LHCN-M2 (cell line): ENCODE data around the gene AGFG1. TPM values are rescaled to one million over a fixed set of nuclear protein-coding genes. Genes with fewer than 3 reads are reported as not detected.
A peak's percentile ranks its signal among the peaks of the same experiment; 100 is the strongest.
"Not testable (repeated sequence)": the region's sequence is repeated elsewhere in the genome, so short reads cannot be mapped to it uniquely, and the experiment has no call there.

Experiments
- DNase-seq: peaks from one replicate; pipeline ENCODE4 v3.0.0-alpha.2; 2012; ENCODE audit warnings: low read depth
- total RNA-seq: library from RNA; depleted of rRNA; stranded (reverse); fragments of >200 nt; gene quantifications from 2 replicates; pipeline ENCODE4 v1.2.3, GENCODE V29; 2014

The AGFG1 gene
- total RNA-seq, 1 experiment from 2014 or later: 97.9 TPM

DNA sequence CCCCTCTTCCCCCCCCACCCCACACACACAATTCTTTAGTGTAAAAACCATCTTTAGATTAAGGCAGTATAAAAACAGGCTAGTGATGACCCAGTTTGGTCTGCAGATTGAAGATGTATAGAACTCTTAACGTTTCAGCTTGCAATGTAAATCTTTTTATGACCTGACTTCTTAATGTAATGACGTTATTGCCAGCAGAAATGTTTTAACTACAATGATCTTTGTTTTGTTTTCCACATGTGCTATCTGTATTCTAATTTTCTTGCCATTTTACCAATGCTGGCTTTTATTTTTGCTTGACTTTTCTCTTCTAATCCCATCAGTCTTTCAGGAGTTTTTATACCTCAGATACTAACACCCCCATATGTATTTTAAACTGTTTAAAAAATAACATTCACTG, 25.2 kb downstream of the AGFG1 start:
- no peak for DNase-seq

DNA sequence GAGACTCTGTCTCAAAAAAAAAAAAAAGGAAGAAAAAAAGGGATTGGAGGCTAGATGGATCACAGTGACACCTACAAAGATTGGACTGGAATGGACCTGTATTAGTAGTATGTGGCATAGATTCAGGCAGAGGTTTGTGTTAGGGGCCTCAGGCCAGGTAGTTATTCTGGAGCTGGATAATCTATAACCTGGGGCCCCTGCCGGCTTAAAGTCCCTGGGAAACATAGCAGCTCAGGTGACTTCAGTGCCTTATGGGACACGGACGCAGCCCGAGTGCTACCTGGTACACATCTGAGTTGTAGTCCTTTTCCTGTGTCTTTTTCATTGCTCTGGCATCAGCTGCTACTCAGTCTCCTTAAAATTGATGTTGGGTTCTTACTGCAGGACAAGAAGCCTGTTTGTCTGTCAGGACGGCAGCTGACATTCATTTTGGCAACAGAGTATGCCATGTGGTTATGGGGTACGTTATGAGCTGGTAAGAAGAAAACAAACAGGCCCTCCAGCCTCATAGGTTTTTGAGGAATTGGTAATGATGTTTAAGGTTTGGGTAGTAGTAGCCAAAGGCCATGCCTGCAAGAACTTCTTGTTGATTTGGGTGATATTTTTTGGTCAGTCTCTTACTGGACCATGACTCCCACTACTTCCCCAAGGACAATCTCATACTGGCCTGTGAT, 27.8 kb downstream of the AGFG1 start:
- no peak for DNase-seq

DNA sequence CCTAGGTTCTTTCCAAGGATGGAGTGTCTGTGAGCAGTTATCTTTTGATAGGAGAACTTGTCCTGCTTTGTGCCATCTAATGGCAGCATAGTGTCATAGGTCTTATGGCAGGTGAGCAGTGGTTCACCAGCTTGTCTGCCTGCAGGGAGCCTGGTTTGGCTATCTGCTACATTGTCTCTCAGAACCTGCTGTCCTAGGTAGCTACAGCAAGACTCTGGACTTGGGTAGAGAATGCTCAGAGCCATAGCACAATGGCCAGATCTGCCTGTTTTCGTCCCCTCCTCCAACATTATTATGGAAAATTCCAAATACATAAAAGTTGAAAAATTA, 28.3 kb downstream of the AGFG1 start:
- no peak for DNase-seq

DNA sequence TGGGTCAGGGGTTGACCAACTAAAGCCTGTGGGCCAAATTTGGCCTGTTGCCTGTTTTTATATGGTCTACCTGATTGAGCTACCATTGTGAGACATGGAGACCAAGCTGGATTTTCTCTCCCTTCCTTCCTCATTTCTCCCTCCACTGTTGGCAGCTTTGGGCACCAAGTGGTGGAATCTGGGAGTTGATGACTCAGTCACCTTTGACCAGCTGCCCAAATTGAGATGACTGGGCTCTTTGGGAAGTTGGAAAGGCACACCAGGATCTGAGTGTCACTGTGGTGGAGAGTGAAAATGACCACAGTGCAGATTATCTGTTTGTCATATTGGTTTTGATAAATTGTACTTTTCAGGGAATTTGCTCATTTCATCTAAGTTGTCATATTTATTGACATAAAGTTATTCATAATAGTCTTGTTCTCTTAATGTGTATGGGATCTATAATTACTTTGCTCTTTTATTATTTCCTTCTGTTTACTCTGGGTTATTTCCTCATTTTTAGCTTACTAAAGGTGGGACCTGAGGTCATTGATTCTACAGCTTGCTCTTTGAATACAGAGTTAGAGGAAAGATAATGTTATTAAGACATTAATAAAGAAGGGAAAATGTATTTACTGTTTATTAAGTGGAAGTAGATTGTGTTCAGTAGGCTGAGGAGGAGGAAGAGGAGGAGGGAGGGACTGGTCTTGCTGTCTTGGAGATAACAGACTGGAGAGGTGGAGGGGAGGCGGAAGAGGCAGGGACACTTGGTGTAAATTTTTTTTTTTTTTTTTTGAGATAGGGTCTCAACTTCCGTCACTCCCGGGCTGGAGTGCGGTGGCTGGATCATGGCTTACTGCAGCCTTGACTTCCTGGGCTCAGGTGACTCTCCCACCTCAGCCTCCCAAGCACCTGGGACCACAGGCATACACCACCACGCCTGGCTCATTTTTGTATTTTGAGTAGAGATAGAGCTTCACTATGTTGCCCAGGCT, 31.8 kb downstream of the AGFG1 start:
- DNase-seq: peak; percentile 93

DNA sequence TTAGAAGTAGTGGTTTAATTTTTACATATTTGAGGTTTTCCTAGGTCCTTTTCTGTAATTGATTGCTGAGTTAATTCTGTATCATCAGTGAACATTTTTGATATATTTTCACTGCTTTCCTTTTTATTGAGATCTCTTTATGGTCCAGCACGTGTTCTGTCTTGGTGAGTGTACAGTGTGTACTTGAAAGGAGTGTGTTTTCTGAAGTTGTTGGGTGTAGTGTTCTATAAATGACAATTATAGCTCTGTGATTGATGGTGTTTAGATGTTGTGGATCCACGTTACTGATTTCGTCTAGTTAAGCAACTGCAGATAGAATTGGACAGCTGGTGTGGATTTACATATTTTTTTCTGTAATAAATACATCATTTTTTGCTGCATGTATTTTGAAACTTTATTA, 32.7 kb downstream of the AGFG1 start:
- DNase-seq: peak; percentile 58

DNA sequence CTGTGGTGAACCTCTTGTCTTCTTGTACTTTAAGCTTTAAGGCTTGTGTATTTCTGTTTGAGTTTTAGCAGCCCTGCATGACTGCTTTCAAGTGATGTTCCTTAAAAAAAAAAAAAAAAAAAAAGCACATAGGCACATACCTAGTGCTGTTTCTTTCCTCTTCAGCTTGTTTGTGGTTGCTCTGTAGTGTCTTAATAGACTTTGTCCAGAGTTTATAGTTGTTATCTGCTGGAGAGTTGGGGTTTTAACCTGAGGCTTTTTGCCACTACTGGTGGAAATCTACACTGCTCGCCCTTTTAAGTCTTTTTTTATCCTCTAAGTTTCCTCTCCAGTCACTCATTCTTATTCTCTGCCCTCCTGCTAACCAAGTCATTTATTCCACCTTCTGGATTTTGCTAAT, 34.5 kb downstream of the AGFG1 start:
- DNase-seq: no peak

DNA sequence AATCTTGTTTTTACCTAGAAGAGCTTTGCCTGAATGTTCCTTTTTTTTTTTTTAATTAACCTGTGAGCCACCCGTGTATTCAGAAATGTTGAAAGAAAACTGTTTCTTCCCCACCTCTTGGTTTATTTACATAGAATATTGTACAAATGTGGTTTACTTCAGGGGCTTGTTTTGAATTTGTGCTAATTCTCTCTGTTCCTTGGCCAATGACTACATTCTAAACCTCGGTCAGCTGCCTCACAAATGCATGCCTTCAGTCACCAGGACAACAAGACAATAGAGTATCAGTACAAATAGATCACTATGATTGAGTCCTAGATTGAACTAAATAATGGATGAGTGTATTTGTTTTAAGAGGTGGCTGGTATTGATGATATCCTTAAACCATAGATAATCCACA, 36.0 kb downstream of the AGFG1 start:
- peak; percentile 51 for DNase-seq

DNA sequence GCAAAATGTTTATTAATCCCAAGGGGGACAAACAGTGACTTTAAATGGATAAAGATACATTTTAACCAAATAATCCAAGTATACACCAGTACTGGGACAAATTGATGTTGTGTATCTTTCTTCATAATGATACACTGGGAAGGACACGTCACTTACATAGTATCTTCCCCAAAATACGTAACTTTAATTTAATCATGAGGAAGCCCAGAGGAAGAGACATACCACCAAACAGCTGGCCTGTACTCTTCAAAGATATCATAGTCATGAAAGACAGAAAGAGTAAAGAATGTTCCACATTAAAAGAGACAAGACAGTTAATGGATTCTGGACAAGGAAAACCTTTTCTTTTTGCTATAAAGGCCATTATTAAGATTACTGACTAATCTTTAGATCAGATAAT, 37.1 kb downstream of the AGFG1 start:
- DNase-seq: peak; percentile 68

DNA sequence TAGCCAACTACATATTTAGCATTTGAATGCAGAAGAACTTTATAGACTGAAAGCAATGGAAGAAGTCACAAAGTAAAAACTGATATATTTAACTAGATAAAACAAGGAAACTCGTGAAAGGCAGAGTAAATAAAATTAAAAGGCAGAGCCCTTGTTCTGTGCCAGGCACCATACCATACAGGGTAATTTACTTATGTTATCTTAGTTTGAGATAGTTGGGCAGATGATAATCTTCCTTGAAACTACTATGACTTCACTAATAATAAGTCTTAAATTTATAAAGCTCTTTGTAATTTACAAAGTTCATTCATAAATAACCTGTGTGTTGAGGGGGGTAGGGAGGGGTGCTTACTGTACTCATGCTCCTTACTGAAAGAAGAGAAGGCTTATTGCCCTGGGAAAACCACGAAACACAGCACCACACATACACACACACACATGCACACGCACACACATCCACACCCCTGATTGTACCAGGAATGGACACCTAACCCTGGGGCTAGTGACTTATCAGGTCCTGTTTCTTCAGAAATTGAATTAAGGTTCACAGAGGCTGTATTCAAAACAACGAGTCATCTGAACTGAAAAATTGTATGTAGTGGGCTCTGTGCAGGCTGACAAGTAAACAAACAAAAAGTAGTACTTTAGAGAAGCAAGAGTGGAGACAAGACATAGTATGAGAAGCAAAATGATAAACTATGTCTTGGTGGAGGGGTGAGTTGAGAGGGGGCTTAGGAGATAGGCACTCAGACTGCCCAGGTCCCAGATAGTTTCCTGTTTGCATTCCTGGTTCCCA, 38.1 kb downstream of the AGFG1 start:
- DNase-seq: peak; percentile 79

DNA sequence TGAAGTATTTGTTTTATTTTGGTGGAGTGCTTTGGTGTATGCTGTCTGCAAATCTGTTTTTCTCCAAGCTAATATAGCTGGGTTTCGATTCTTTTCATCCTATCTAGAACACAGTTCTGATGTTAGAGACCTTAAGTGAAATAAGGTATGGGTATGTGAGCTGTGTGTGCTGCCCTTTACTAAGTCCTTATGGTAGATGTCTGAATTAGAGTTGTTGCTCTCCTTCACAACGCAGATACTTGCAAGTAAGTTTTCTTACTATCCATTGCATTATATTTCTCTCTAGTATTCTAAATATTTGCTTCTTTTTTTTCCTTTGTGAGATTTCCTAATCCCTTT, 38.6 kb downstream of the AGFG1 start:
- DNase-seq: no peak

DNA sequence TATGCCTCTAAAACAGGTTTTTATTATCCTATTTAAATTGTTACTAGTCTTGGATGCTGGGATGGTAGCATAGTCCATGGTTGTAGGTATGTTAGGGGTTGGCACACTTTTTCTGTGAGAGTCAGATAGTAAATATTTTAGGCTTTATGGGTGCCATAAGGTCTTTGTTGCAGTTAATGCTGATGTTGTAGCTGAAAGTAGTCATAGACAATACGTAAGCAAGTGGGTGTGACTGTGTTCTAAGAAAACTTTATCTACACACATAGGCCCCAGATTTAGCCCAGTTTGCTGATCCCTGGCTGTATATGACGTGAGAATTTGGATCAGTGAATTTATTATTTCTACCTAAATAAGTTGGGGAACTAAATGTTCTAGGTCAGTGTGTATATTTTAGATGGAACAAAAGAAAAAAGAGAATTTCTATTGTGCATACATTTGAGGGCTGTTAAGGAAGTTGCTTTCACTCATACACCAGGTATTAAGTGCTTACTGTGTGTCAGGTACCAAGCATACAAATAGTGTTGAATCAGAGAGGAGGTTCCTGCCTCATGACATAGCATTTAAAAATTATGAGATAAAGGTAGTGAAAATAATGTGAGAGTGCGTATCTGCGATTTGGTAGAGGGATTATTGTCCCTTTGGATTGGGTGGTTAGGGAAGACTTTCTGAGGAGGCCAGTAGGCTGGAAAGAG, 39.4 kb downstream of the AGFG1 start:
- DNase-seq: no peak

DNA sequence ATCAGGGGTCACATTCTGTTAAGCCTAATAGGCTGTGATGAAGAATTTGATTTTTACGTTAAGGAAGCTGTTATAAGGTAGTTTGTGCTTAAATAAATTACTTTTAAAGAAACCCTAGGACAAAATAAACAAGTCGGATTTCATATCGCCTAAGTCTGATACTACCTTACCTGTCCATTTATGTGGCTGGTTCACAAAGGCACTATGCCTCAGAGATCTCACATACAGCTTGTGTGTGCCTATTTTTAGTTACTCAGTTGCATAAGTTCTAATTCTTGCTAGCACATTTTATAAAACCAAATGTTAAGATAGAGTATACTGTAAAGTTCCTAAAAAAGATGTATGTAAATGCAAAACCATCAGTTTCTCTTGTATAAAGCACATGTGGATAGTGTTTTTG, 40.0 kb downstream of the AGFG1 start:
- no peak for DNase-seq

DNA sequence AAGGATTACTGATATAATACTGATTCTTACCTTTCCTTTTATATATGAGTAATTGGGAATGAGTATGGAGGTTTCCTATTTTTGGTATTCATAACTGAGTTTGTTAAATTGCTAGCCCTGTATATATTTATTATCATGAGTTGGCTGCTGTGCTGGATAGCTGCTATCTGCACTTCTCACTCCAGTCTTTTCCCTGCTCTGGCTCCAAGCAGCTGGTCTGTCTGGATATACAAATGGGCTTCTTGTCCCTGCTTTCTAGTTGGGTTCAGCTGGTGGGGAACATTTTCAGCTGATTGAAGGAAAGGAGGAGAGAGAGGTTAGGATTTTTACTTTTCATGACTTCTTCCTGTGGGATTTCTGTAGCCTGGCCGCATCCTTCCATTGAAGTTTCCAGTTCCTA, 41.2 kb downstream of the AGFG1 start:
- no peak for DNase-seq

DNA sequence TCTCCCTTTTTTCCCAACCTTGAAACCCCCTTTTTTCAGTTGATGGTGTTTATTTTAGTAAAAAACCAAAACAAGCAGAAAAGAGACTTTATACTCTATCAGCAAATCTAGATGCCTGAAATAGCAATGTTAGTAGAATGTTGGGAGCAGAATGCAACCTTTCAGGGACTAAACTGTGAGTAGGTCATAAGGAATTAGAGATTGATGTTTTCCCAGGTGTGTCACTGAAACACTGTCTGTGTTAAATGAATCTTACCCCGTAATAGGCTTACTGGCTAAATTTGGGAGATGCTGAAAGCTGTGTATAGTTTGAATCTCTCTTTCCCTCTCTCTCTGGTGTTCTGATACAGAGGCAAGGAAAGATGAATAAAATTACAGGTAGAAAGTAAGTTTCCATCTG, 43.8 kb downstream of the AGFG1 start:
- DNase-seq: no peak

DNA sequence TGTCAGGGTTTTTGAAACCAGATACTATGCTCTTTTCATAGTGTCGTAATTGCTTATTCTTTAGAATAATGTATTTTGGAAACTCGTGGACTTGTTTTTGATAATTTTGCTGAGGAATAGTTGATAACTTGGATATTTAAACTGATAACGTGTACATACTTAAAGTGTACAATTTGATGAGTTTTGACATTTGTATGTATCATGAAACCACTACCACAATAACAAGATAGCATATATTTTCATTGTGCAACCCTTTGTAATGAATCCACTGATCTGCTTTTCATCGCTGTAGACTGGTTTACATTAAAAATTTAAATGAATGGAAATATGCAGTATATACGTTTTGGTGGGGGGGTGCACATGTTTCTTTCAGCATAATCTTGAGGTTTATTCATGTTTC, 45.8 kb downstream of the AGFG1 start:
- no peak for DNase-seq

DNA sequence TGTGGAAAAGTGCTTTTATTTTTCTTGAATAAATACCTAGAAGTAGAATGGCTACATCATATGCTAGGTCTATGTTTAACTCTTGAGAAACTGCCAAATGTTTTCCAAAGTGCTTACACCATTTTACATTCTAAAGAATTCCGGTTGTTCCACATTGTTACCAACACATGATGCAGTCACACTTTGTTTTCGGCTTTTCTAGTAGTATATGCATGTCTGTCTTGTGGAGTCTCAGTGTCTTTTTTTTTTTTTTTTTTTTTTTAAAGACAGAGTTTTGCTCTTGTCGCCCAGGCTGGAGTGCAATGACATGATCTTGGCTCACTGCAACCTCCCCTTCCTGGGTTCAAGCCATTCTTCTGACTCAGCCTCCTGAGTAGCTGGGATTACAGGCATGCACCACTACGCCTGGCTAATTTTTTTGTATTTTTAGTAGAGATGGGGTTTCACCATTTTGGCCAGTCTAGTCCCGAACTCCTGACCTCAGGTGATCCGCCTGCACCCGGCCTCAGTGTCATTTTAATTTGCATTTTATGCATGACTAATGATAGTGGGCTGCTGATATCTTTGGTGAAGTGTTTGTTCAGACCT, 46.4 kb downstream of the AGFG1 start:
- DNase-seq: peak; percentile 39

DNA sequence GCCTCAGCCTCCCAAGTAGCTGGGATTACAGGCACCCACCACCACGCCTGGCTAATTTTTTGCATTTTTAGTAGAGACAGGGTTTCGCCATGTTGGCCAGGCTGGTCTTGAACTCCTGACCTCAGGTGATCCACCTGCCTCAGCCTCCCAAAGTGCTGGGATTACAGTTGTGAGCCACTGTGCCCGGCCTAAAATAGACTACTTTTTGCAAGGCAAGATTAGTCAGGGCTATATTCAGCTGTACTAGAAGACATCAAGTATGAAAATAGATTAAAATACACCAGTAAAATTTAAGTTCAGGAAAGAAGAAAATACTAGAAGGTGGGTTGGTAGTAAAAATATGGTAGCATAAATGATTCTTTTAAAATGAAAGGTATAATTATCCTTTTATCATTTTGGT, 49.2 kb downstream of the AGFG1 start:
- DNase-seq: not testable (repeated sequence)

DNA sequence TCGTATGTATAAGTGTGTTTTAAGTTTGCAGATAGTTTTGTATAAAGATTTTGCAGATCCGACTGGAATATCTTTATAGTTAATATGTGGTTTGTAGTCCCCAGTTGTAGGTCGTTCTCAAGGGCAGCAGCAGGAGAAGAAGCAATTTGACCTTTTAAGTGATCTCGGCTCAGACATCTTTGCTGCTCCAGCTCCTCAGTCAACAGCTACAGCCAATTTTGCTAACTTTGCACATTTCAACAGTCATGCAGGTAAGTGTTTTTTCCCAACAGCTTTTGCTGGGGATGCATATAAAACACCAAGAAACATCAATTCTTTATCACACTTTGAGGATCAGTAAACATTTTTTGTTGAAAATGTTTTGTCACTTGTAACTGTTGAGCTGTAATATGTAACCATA, 52.7 kb downstream of the AGFG1 start:
- no peak for DNase-seq

DNA sequence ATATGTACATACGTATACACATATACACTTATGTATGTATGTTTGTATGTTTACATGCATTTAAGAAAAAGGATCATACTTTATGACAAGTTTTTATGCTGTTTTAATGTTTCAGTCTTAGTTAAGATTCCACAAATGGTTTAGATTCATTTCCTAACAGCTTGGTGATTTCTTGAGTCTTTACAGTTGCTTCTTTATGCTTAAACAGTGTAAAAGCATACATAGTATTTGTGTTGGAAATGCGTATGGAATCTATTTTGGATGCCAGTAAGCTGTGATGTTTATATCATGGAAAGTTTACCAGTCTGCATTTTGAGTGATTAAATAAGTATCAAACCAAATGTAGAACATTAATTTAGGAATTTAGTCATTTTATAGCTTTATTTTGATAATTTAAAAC, 55.4 kb downstream of the AGFG1 start:
- no peak for DNase-seq

DNA sequence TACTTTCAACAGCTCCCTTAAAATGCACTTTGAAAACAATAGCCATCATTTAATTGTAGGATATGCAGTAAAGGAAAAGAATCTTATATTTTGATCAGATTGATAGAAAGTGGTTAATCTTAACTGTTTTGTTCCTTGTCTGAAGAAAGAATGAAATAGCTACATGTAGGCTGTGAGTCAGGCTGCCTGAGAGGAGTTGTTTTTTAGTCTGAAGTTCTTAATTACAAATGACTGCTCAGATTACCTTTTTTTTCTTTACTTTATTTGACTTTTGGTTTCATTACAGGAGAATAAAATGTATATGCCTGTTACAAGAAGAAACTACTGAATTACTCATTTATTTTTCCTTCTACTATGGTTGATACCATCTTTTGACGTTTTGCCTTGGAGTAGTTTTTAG, 56.8 kb downstream of the AGFG1 start:
- no peak for DNase-seq

DNA sequence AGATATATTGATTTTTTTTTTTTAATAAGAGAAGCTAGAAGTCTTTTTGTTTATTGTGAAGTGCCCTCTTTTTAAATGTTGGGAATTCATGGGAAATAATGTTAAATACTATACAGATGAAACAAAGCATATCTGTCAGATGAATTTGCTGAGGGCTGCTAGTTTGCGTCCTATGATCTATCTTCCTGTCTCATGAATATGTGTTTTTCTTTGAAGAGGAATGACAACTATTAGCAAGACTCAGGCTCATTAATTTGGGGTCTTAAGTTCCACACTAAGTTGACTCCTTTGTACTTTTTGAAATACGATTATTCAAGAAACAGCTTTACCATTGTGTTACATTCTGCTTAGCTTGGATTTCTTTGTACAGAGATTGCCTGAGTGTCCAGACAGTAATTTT, 57.9 kb downstream of the AGFG1 start:
- no peak for DNase-seq
